IMR-90 (cell line): ENCODE measurements around the gene ALS2. TPM values are rescaled to one million over a fixed set of nuclear protein-coding genes. Genes with fewer than 3 reads are reported as not detected.

Experiments used
- ATAC-seq: fragments of 200-7000 bp; cut with Tn5 transposase; 2 replicates; pipeline ENCODE4 v1.9.1; 2020; ENCODE audit warnings: low read depth, mild to moderate bottlenecking, moderate library complexity
- BruUV-seq: library from RNA; stranded (reverse); fragments of 400-500 nt; replicated peaks from 2 replicates; lab custom pipeline; 2021; lab: Mats Ljungman, UMichigan
- CTCF ChIA-PET: fragments of 300-600 bp; formaldehyde crosslinking; extraction: SDS; loops from one replicate; lab custom pipeline; 2021; ENCODE audit warnings: antibody characterized with exemption; lab: Yijun Ruan, JAX
- POLR2A ChIA-PET: fragments of 300-600 bp; sonication (Branson Sonifier 250); formaldehyde crosslinking; loops from one replicate; lab custom pipeline; 2022; ENCODE audit warnings: antibody characterized with exemption; ENCODE audit not compliant: unreplicated experiment; lab: Charles Lee
- DNase-seq: peaks from one replicate; pipeline ENCODE4 v3.0.0; 2013
- H2AFZ ChIP-seq: replicated peaks from 2 replicates; pipeline ENCODE3; 2013; ENCODE audit warnings: low read length, mild to moderate bottlenecking; ENCODE audit not compliant: poor library complexity
- H2AK5ac ChIP-seq: 2 replicates; pipeline ENCODE4 v1.6.1; 2013; ENCODE audit warnings: low read depth, low read length, inconsistent platforms
- H2AK9ac ChIP-seq: replicated peaks from 2 replicates; pipeline ENCODE3; 2013; ENCODE audit warnings: mild to moderate bottlenecking, low read depth, low read length, moderate library complexity; ENCODE audit not compliant: poor library complexity
- H2BK120ac ChIP-seq: 2 replicates; pipeline ENCODE4 v1.6.1; 2013; ENCODE audit warnings: low read depth, low read length, inconsistent platforms
- H2BK15ac ChIP-seq: 3 replicates; pipeline ENCODE4 v1.6.1; 2013; ENCODE audit warnings: low read depth, low read length, inconsistent platforms
- H2BK20ac ChIP-seq: 2 replicates; pipeline ENCODE4 v1.6.1; 2013; ENCODE audit warnings: low read depth, mild to moderate bottlenecking, inconsistent platforms, low read length, moderate library complexity
- H2BK5ac ChIP-seq: 2 replicates; pipeline ENCODE4 v1.6.1; 2013; ENCODE audit warnings: mild to moderate bottlenecking, low read depth, low read length, inconsistent platforms; ENCODE audit not compliant: poor library complexity, severe bottlenecking
- H3K14ac ChIP-seq: replicated peaks from 2 replicates; pipeline ENCODE4 v1.6.1; 2013; ENCODE audit warnings: low read depth, low read length, inconsistent platforms
- H3K18ac ChIP-seq: 2 replicates; pipeline ENCODE4 v1.6.1; 2013; ENCODE audit warnings: low read depth, low read length, control low read depth
- H3K23ac ChIP-seq: 2 replicates; pipeline ENCODE4 v1.6.1; 2013; ENCODE audit warnings: low read depth, low read length, inconsistent platforms
- H3K27ac ChIP-seq: 2 replicates; pipeline ENCODE4 v1.5.1; 2013; ENCODE audit warnings: mild to moderate bottlenecking, control low read depth, low read length; ENCODE audit not compliant: insufficient read depth
- H3K27me3 ChIP-seq: 2 replicates; pipeline ENCODE4 v1.6.1; 2013; ENCODE audit warnings: low read length; ENCODE audit not compliant: control insufficient read depth, insufficient read depth
- H3K36me3 ChIP-seq: 2 replicates; pipeline ENCODE4 v1.6.1; 2013; ENCODE audit warnings: low read length, mixed read lengths; ENCODE audit not compliant: control insufficient read depth, insufficient read depth
- H3K4ac ChIP-seq: 2 replicates; pipeline ENCODE4 v1.6.1; 2013; ENCODE audit warnings: low read depth, low read length, inconsistent platforms
- H3K4me1 ChIP-seq: 2 replicates; pipeline ENCODE4 v1.6.1; 2013; ENCODE audit warnings: low read length, mixed read lengths; ENCODE audit not compliant: control insufficient read depth, insufficient read depth
- H3K4me2 ChIP-seq: 2 replicates; pipeline ENCODE4 v1.6.1; 2013; ENCODE audit warnings: low read depth, mild to moderate bottlenecking, control low read depth, low read length, moderate library complexity
- H3K4me3 ChIP-seq: 2 replicates; pipeline ENCODE4 v1.5.1; 2013; ENCODE audit warnings: low read depth, mild to moderate bottlenecking, control low read depth, low read length, moderate library complexity; ENCODE audit not compliant: insufficient read depth
- H3K56ac ChIP-seq: 2 replicates; pipeline ENCODE4 v1.6.1; 2013; ENCODE audit warnings: low read length, inconsistent platforms; ENCODE audit not compliant: insufficient read depth; ENCODE audit errors: extremely low read depth
- H3K79me1 ChIP-seq, 2 experiments: 2 replicates each; pipeline ENCODE4 v1.6.1; 2013; ENCODE audit warnings: low read length in 2 of 2, inconsistent platforms in 1 of 2, low read depth in 1 of 2
- H3K9ac ChIP-seq: 2 replicates; pipeline ENCODE4 v1.6.1; 2013; ENCODE audit warnings: low read depth, low read length, control low read depth
- H3K9me1 ChIP-seq: 2 replicates; pipeline ENCODE4 v1.6.1; 2013; ENCODE audit warnings: low read length, inconsistent platforms; ENCODE audit not compliant: insufficient read depth
- H3K9me3 ChIP-seq: 2 replicates; pipeline ENCODE4 v1.6.1; 2013; ENCODE audit warnings: low read length; ENCODE audit not compliant: control insufficient read depth, insufficient read depth
- H4K20me1 ChIP-seq: 2 replicates; pipeline ENCODE4 v1.6.1; 2013; ENCODE audit warnings: low read length, inconsistent platforms; ENCODE audit not compliant: insufficient read depth
- H4K5ac ChIP-seq: 2 replicates; pipeline ENCODE4 v1.6.1; 2013; ENCODE audit warnings: mild to moderate bottlenecking, low read depth, low read length, control low read depth
- H4K8ac ChIP-seq, 2 experiments: 2 replicates each; pipeline ENCODE4 v1.6.1; 2013; ENCODE audit warnings: low read depth in 2 of 2, low read length in 2 of 2, control low read depth in 1 of 2, inconsistent platforms in 1 of 2
- H4K91ac ChIP-seq: 2 replicates; pipeline ENCODE4 v1.6.1; 2013; ENCODE audit warnings: low read depth, low read length, inconsistent platforms; ENCODE audit not compliant: insufficient read depth
- BHLHE40 ChIP-seq: fragments of 150-350 bp; IDR thresholded peaks from 2 replicates; pipeline ENCODE4 v1.6.1; 2016; ENCODE audit warnings: mild to moderate bottlenecking, low read depth, low read length
- CEBPB ChIP-seq: IDR thresholded peaks from 2 replicates; pipeline ENCODE4 v1.6.1; 2012; ENCODE audit warnings: low read depth, low read length, improper control_type of control experiment
- CHD1 ChIP-seq: IDR thresholded peaks from 2 replicates; pipeline ENCODE4 v1.6.1; 2012; ENCODE audit warnings: low read depth, low read length, improper control_type of control experiment
- CTCF ChIP-seq: conservative IDR thresholded peaks from 2 replicates; pipeline ENCODE4 v1.5.1; 2012; ENCODE audit warnings: mild to moderate bottlenecking, low read depth, low read length, improper control_type of control experiment
- ELK1 ChIP-seq: fragments of 150-350 bp; IDR thresholded peaks from 2 replicates; pipeline ENCODE4 v1.6.1; 2016; ENCODE audit warnings: low read depth, mild to moderate bottlenecking, low read length, moderate library complexity, borderline replicate concordance
- FOS ChIP-seq: fragments of 150-350 bp; IDR thresholded peaks from 2 replicates; pipeline ENCODE4 v1.6.1; 2016; ENCODE audit warnings: low read depth, low read length
- MAZ ChIP-seq: IDR thresholded peaks from 2 replicates; pipeline ENCODE4 v1.6.1; 2012; ENCODE audit warnings: low read depth, mild to moderate bottlenecking, low read length, improper control_type of control experiment, moderate library complexity, borderline replicate concordance
- MXI1 ChIP-seq: IDR thresholded peaks from 2 replicates; pipeline ENCODE4 v1.6.1; 2012; ENCODE audit warnings: low read depth, mild to moderate bottlenecking, low read length, moderate library complexity, borderline replicate concordance
- NFE2L2 ChIP-seq: fragments of 150-350 bp; IDR thresholded peaks from 2 replicates; pipeline ENCODE4 v1.6.1; 2016; ENCODE audit warnings: low read depth, mild to moderate bottlenecking, low read length
- POLR2A ChIP-seq: IDR thresholded peaks from 2 replicates; pipeline ENCODE4 v1.6.1; 2012; ENCODE audit warnings: mild to moderate bottlenecking, low read depth, low read length
- RAD21 ChIP-seq: IDR thresholded peaks from 2 replicates; pipeline ENCODE4 v1.6.1; 2012; ENCODE audit warnings: low read length, improper control_type of control experiment
- RCOR1 ChIP-seq: IDR thresholded peaks from 2 replicates; pipeline ENCODE4 v1.6.1; 2012; ENCODE audit warnings: mild to moderate bottlenecking, low read length, improper control_type of control experiment; ENCODE audit not compliant: insufficient replicate concordance
- RFX5 ChIP-seq: IDR thresholded peaks from 2 replicates; pipeline ENCODE4 v1.8.0; 2012; ENCODE audit warnings: low read depth, mild to moderate bottlenecking, low read length, moderate library complexity
- SMC3 ChIP-seq: fragments of 150-350 bp; IDR thresholded peaks from 2 replicates; pipeline ENCODE4 v1.6.1; 2016; ENCODE audit warnings: low read depth, mild to moderate bottlenecking, antibody characterized with exemption, low read length, moderate library complexity
- USF2 ChIP-seq: fragments of 150-350 bp; IDR thresholded peaks from 2 replicates; pipeline ENCODE4 v1.6.1; 2017; ENCODE audit warnings: mild to moderate bottlenecking, antibody characterized with exemption, low read length, low read depth
- WGBS, 2 experiments: methylation state at CpG; one replicate each; pipeline versions ENCODE4 v1.1.5 to v1.1.7; 2013; ENCODE audit warnings: missing lambda C conversion rate in 2 of 2; ENCODE audit not compliant: insufficient read length in 1 of 2; ENCODE audit errors: extremely low coverage in 2 of 2; 5-methylcytosine and 5-hydroxymethylcytosine counted together
- dilution Hi-C: fragments of 300-500 bp; cut with HindIII; formaldehyde crosslinking; loops from one replicate; pipeline ENCODE4 v1.14.3; 2018; ENCODE audit warnings: low sequenced_read_pairs; ENCODE audit not compliant: unreplicated experiment
- in situ Hi-C: fragments of 300-500 bp; cut with MboI; formaldehyde crosslinking; loops from 3 replicates; pipeline ENCODE4 v1.14.3; 2019; ENCODE audit warnings: low sequenced_read_pairs, inconsistent platforms, mixed read lengths
- intact Hi-C: fragments of 100-400 bp; cut with micrococcal nuclease; formaldehyde crosslinking; loops from 2 replicates; pipeline ENCODE4 v1.10.0; 2022
- polyA plus RNA-seq, 3 experiments: library from polyadenylated mRNA; depleted of rRNA; stranded (reverse); fragments of >200 nt; gene quantifications; 2 replicates each; pipeline ENCODE4 v1.2.3, GENCODE V29; 2012; ENCODE audit warnings: low replicate concordance in 1 of 3
- total RNA-seq: library from RNA; depleted of rRNA; stranded (reverse); fragments of >200 nt; gene quantifications from 2 replicates; pipeline ENCODE4 v1.2.3, GENCODE V29; 2012

Gene ALS2
- total and polyA plus RNA-seq, 2 of the 4 experiments (the other 2 are of a cell fraction), result 14.4 to 42.3 TPM

GRCh38 chr2:201758234-201758633, 22.5 kb downstream of the ALS2 start:
- TF ChIP-seq ELK1 (no peak), RCOR1 (no peak), BHLHE40 (no peak), USF2 (no peak), MXI1 (no peak), SMC3 (no peak), RAD21 (no peak), CEBPB (no peak), CHD1 (no peak), POLR2A (no peak), NFE2L2 (no peak), MAZ (no peak), FOS (no peak), RFX5 (no peak), CTCF (no peak)
- Histone ChIP-seq H2BK120ac (no peak overlapping the region), H3K4me1 (peaks cover 6% of the 10 kb centered on the region; the same call in 1 of the 2 replicates), H3K79me1 (peaks cover 13 to 26% of the 10 kb centered on the region in 2 experiments; a peak in 3 of 4 replicates), H3K4me3 (no peak overlapping the region), H2BK15ac (no peak overlapping the region), H2AFZ (no peak overlapping the region), H4K91ac (no peak overlapping the region), H3K18ac (no peak overlapping the region), H2BK5ac (no peak overlapping the region), H3K27me3 (no peaks in the 10 kb centered on the region), H4K8ac (no peak overlapping the region), H2AK5ac (no peak overlapping the region), H3K9ac (no peak overlapping the region), H3K56ac (no peak overlapping the region), H3K4me2 (no peak overlapping the region), H3K9me1 (peaks cover 18% of the 10 kb centered on the region), H2BK20ac (no peak overlapping the region), H3K14ac (no peak overlapping the region), H3K27ac (no peak overlapping the region), H3K36me3 (peaks cover 27% of the 10 kb centered on the region), H4K20me1 (no peaks in the 10 kb centered on the region), H3K9me3 (no peaks in the 10 kb centered on the region), H4K5ac (no peak overlapping the region), H2AK9ac (no peak overlapping the region), H3K23ac (no peak overlapping the region; the same call in 1 of the 2 replicates), H3K4ac (no peak overlapping the region)
- BruUV-seq, result no TSS peak
- dilution Hi-C loops (no loop called here), in situ Hi-C loops (no loop called here), intact Hi-C loops (no loop called here)
- POLR2A ChIA-PET, result no interaction called here
- CTCF ChIA-PET, result interaction anchor here (0.6 kb wide), 1 partner anchor 101 kb away, joined by 3 read pairs; no protein-coding TSS in a partner anchor
- no CpG with 5 or more reads among the region's 1 CpG for WGBS, 2 experiments
- no peak for DNase-seq
- no peak for ATAC-seq
